HG03280 (cell line): ENCODE data around the gene MUC21.
"Not testable (repeated sequence)": the region's sequence is repeated elsewhere in the genome, so short reads cannot be mapped to it uniquely, and the experiment has no call there.

ENCODE experiments used
- ATAC-seq: cut with Tn5 transposase; IDR thresholded peaks from one replicate; pipeline ENCODE4 v1.9.1; 2021; ENCODE audit warnings: mild to moderate bottlenecking, moderate library complexity; ENCODE audit not compliant: unreplicated experiment

MUC21 gene

DNA sequence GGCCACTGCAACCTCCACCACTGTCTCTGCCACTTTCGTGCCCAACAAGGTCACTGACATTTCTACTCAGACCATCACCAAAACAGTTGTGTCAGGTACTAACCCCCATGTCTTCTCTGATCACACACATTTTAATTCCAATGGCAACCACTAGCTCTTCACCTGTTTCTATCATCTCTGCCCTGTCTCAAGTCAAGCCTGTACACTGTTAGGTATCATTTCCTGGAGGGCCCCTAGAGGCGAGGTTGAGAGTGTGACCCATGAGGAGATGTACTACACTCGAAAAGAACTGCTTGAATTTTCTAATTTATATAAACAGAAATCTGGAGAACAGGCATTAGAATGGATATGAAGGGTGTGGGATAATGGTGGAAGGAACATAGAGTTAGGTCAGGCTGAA lies 17.4 kb upstream of the MUC21 start:
- ATAC-seq: no peak

DNA sequence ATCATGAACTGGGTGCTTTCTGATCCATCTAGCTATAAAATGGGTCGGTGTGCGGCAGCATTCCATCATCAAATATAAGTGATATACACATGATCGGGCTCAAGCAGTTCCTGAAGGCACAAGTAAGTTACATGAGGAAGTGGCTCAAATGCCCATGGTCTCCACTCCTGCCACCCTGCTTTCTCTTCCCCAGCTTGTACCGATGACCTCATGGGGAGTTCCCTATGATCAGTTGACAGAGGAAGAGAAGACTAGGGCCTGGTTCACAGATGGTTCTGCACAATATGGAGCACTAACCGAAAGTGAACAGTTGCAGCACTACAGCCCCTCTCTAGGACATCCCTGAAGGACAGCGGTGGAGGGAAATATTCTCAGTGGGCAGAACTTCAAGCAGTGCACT lies 14.3 kb upstream of the MUC21 start:
- not testable (repeated sequence) for ATAC-seq

DNA sequence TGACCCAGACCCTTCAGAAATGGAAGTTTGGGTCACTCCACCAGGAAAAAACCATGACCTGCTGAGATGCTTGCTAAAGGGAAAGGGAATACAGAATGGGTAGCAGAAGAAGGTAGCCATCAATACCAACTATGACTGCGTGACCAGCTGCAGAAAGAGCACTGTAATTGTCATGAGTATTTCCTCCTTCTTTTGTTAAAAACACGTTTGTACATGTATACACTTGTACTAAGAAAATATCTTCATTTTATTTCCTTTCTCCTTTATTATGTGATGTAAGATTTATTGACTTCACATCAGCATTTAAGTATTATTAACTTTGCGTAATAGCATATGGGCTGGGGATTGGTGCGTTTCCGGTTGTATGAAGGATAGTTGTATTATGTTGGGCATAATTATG lies 12.6 kb upstream of the MUC21 start:
- no peak for ATAC-seq

DNA sequence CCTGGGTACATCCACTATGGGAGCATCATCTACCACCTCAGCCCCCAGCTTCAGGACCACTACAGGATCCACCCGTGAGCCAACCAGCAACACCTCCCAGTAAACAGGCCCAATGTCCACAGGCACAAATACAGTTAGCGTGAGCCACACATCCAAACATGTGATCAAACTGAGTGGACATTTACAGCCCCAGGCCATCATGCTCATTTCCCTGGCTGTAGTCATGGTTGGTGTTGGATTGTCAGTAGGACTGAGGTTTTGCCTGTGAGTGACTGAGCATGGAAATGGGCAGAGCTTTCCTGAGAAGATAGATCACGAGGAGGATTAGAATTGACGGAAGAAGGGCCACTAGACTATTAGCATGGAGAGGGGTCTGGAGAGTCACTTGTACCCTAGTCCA lies 10.7 kb upstream of the MUC21 start:
- ATAC-seq: no peak

DNA sequence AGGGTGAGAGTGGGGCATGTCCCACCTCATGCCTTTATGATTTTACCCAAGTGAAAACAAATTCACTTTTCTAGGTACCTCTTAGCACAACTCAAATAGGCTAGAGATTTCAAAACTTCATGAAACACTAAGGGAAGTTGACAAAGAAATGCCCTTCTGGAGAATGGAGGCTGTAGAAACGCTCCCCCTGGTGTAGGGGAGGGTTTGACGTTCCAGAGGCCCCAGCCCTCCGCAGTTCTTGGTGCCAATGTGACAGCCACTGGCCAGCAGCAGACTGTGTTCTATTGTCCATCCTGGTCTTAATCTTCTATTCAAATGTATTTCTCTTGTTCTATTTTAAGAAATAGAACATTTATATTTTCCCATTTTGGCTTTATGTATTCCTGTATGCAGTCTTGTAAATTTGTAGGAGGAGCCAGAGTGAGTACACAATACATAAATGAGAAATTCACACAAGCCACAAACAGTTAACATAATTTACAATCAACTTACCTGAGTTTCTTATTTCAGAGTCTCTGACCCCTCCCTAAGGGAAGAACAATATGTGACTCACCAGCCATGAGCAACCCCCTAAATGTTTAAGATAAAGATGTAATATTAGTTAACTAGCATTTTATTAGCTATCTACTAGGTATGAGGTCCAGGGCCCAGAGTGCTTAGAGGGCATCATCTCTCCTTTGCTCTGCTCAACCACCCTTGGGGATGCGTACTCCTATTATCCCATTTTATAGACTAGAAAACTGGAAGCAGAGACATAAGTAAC lies 8.8 kb upstream of the MUC21 start:
- ATAC-seq: no peak

DNA sequence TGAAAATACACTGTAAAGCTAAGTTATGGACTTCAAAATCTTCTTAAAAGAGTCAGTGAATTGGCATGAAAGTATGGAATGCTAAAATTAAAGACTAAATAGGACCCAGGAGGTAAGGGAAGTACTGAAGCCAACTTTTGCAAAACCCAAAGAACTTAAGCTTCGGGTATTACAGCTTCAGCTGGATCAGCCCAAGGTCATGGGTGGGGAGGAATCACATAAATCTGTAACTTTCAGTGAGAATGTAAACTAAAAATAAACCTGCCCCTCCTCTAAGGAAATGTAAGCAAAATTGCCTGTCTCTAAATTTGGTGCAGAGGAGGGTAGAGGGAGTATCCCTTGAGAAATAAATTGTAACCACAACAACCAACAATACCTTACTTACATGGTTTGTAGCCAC lies 4.4 kb upstream of the MUC21 start:
- no peak for ATAC-seq

DNA sequence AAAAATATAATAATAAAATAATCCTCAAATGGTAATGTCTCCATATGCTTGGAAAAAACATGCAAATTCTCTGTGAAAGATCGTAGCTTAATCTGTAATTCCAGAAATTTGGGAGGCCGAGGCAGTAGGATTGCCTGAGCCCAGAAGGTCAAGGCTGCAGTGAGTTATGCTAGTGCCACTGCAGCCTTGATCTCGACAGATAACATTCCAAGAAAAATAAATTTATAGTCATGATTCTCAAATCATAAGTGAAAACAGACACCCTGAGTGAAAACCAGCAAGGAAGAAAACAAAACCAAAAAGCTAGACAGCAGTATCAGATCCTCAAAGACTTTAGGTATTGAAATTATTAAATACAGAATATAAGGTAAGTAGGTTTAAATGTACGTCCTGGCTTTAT lies 3.8 kb upstream of the MUC21 start:
- ATAC-seq: no peak

DNA sequence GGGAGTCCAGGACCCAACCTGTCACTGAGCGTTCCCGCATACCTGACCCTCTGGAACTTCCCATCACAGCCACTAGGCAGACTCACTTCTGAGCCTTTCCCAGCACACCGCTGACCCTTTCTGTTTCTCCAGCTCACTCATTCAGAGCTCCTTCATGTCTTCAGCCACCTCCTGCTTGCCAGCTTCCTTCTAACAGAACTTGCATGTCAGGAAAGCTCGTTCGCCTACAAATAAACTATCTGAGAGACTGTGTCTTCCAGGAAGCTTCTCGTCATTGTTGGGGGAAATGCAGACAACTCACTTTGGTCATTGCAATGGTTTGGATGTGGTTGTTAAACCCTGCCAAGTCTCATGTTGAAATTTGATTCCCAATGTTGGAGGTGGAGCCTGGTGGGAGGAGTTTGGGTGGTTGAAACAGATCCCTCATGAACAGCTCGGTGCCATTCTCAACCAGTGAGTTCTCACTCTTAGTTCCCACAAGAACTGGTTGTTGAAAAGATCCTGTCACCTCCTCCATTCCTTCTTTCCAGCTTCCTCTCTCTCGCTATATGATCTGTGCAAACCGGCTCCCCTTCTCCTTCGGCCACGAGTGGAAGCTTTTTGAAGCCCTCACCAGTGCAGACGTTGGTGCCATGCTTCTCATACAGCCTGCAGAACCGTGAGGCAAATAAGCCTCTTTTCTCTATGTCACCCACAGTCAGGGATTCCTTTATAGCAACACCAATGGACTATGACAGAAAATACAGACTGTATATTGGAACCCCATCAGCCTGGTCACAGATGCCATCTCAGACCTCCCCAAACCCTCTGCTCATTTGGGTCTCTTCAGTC lies 1.4 kb upstream of the MUC21 start:
- ATAC-seq: no peak

DNA sequence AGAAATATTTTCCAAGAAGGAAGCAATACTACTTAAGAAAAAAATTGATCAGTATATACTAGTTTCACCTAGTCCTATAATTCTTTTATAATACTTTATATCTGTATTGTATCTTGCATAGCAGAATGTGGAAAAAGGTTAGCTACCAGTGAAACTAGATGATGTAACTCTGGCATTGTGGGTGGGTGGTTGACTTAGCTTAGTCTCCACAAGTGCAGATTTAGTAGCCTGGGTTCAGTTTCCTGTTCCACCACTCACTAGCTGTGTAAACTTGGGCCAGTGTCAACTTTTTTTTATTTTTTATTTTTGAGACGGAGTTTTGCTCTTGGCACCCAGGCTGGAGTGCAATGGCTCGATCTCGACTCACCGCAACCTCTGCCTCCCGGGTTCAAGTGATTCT lies 2.0 kb downstream of the MUC21 start:
- ATAC-seq: no peak

DNA sequence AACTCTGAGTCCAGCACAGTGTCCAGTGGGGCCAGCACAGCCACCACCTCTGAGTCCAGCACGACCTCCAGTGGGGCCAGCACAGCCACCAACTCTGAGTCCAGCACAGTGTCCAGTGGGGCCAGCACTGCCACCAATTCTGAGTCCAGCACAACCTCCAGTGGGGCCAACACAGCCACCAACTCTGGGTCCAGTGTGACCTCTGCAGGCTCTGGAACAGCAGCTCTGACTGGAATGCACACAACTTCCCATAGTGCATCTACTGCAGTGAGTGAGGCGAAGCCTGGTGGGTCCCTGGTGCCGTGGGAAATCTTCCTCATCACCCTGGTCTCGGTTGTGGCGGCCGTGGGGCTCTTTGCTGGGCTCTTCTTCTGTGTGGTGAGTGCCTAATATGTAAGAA lies 3.8 kb downstream of the MUC21 start:
- ATAC-seq: no peak

DNA sequence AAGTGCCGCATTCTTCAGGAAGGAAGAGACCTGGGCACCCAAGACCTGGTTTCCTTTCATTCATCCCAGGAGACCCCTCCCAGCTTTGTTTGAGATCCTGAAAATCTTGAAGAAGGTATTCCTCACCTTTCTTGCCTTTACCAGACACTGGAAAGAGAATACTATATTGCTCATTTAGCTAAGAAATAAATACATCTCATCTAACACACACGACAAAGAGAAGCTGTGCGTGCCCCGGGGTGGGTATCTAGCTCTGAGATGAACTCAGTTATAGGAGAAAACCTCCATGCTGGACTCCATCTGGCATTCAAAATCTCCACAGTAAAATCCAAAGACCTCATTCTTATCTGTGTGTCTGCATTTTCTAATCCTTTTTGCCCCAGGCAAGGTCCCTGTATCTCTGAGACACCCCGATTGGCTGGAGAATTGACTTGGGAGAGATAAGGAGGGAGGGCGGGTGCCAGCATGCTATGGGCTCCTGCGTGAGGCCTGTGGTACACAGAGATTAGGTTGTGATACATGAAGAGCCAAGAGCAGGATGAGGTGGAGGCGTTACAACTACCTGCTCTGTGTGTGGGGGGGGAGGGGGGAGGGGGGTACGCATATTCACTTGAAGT lies 4.8 kb downstream of the MUC21 start:
- ATAC-seq: no peak

DNA sequence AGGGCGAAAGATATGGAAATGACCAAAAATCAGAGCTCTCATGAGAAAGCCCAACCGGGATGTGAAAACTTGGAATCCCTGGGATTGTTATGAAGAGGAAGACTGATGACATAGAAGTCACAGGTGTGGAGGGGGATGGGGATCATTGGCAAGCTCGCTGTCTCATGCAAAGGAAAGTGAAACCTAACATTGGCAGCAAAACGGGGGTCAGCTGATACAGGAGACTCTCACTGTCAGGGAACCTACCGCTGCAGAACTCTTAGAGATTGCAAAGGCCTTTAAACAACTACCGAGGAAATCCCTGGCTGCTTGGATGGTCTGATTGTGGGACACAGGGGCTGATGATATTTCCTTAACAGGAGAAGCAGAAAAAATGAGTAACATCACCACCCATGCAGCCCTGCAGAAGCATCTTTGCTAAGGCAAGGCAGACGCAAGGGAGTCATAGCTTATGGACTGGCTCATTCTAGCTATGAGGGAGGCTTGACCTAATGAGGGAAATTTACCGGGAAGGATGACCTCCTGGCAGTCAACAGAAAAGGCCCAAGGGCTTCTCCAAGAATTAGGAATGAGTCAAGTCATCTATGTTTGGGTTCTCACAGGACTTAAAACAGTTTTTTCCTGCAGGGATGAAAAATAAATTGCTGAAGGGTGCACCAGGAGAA lies 7.0 kb downstream of the MUC21 start:
- no peak for ATAC-seq

DNA sequence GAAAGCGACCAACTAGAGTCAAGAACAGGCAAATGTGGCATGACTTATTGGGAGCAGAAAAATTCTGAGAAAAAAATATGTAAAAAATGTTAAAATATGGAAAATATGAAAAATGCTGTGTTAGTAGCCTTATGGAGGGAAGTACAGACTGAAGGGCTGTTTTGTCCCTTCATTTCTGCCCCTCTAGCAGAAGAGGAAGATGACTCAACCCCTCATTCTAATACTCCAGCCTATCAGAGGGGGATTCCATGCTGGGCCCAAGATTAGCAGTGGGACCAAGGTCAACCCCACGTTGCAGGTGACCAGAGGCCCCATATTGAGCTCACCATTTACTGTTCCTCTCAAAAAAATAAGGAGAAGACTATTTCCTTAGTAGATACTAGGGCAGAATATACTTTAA lies 8.4 kb downstream of the MUC21 start:
- no peak for ATAC-seq

DNA sequence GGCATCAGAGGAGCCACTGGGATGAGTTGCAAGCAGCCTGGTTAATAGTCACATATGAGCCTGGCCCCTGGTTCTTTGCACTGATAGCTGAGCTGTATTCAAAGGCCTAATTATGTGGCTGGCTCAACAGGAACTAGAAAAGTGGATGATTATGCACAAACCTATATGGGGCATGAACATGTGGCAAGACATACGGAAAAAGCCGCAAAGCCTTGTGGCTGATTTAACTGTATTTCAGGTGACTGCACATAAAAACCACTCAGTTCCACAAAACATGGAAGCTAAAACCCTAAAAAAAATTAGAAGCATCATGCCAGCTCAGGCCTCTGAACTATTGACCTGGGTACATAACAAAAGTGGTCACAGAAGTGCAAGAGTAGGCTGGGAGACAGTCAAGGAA lies 13.8 kb downstream of the MUC21 start:
- ATAC-seq: no peak

DNA sequence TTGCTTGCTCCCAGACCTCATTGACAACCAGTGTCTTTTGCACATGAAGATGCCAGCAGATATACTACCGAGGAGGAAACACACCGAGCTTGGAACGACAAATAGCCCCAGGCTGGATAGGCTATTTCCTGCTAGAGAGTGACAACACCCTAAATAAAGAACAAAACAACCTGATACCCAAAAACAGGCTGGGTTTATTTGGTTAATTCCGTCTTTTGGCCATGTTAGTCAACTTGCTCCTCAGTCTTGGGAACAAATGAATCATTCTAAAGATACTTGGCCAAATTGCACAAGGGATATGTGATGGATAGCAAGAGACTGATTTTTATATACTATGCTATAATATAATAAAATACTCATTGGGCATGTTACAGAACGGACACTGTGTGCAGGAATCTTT lies 15.3 kb downstream of the MUC21 start:
- ATAC-seq: no peak

DNA sequence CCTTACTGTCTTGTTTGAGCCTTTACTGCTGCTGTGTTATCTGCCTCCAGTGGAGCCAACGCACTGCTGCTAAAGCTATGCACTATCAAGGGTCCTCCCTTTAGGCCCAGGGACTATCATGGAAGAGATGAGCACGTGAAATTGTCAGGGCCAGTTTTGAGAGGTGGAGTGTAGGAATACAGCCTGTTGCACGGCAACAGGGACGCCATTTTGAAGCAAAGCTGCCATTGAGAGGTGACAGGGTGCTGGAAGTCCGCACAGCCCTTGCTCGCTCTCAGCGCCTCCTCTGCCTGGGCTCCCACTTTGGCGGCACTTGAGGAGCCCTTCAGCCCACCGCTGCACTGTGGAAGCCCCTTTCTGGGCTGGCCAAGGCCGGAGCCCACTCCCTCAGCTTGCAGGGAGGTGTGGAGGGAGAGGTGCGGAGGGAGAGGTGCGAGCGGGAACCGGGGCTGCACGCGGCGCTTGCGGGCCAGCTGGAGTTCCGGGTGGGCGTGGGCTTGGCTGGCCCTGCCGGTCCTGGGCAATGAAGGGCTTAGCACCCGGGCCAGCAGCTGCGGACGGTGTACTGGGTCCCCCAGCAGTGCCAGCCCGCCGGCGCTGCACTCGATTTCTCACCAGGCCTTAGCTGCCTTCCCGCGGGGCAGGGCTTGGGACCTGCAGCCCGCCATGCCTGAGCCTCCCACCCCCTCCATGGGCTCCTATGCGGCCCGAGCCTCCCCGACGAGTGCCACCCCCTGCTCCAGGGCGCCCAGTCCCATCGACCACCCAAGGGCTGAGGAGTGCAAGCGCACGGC lies 16.7 kb downstream of the MUC21 start:
- not testable (repeated sequence) for ATAC-seq

DNA sequence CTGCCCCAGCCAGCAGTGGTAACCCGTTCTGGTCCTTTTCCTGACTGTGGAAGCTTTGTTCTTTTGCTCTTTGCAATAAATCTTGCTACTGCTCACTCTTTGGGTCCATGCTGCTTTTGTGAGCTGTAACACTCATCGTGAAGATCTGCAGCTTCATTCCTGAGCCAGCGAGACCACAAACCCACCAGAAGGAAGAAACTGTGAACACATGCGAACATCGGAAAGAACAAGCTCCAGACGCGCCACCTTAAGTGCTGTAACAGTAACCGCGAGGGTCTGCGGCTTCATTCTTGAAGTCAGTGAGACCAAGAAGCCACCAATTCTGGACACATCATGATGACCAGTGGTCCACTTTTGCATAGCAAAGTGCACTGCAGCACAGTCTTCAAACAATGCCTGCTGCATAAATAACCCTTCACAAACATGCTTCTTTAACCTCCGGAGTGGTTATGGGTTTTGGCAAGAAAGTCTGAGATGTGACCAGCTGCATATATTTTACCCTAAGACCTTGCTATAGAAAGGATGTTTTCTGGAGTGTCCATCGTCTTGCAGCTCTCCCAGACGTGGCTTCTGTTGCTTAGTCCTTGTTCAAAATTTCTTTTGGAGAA lies 17.9 kb downstream of the MUC21 start:
- ATAC-seq: no peak

DNA sequence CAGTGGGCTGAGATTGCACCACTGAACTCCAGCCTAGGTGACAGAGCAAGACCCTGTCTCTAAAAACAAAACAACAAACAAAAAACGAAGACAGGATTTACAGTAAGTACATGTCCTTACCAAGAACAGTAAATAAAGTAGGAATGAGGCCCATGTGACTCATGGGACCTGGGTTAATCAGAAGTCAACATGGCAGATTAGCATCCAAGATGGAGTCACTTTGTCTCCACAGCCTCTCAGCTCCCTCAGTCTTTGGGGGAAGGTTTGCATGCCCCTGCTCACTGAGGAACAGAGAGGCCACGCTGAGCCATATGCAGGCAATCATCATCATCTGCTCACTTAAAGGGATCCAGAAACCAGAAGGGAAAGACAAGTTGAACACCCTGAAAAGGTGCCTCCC lies 19.0 kb downstream of the MUC21 start:
- no peak for ATAC-seq

DNA sequence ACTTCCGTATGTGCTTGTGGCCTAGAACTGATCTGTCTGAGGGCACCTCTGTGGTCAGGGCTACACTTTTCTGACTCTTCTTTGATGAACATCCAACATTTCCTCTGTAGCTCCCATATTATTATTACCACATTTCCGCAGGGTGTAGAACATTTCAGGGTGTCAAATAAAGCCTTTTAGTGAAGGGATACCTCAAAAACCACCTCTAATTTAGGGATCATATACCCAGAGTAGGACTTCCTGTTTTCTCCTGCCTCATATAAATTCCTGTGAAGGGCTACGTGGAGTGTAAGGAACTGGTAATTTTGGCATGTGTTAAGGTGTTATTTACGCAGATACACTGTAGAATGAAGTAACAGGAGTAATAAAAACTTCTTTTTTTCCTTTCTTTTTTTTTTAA lies 21.3 kb downstream of the MUC21 start:
- no peak for ATAC-seq
